Stimulated activated CD8-positive, alpha-beta memory T cell treated with anti-CD3 and anti-CD28 coated beads, Interleukin-7, amount 100 ng/mL, for 48 hours (primary cell): ENCODE measurements around the gene PRAC1.

Experiments
- DNase-seq, 2 donors: peaks; one replicate each; pipeline ENCODE4 v3.0.0-alpha.2; 2020; ENCODE audit warnings: low read depth in 1 of 2; ENCODE audit errors: extremely low read depth in 1 of 2

Gene PRAC1

DNA sequence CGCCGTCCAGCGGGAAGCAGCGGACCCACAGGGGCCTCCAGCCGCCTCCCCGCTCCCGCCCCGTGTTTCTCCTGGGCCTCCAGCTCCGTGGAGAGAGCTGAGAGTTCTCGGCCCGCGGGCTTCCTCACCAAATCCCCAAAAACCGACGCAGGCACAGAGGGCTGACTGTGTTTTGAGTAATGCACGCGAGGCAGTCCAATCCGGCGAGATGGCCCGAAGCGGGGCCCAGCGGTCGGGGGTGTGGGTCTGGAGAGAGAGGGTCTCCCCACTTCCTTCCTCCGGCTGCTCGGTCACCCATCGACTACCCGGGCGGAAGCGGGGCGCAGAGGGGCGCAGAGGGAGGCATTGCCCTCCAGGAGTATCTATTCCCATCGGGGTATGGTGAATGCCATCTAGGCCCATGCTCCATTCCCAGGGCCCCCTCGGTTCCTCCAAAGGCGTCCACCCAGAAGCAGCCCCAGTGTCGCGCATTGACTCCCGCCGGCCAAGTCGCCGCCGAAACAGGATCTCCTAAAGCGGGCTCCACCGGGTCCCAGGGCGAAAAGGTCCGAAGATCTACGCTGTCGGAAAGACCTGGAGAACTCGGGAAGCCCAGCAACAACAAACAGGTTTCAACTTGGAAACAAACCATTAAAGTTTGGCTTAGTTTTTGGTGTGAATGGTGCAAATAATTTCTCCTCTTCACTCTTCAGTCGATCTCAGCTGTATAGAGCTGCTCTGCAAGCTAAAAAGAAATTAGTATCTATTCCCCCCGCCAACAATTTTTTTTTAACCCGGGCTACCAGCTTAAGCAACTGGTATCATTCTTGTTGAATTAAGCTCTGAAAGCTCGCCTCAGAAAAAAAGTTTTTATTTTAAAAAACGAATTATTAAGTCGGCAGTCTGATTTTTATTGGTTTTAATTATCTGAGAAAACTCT lies 25.4 kb upstream of the PRAC1 start:
- DNase-seq: no peak

DNA sequence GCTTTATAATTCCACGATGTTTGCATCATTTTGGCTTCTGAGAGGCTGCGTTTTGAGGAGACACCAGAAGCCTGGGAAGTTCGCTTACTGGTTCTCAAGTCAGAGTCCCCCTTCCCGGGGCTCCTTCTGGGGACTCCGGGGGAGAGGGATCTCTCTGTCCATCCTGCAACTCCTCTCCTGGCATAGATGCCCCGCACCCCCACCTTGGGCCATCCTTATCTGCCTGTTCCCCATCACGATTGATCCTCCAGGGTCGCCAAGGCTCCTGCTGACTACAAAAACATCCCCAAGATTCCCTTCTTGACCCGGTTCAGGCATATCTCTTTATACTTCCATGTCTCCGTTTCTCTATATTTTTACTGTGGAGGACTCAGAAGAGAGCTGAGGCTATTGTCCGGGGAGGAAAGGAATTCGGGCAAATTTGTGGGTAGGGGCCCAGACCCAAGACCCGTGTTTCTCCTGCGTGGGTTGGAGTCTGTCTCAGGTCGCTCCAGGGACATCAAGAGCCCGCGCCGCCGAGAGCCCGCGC lies 24.7 kb upstream of the PRAC1 start:
- no peak for DNase-seq

DNA sequence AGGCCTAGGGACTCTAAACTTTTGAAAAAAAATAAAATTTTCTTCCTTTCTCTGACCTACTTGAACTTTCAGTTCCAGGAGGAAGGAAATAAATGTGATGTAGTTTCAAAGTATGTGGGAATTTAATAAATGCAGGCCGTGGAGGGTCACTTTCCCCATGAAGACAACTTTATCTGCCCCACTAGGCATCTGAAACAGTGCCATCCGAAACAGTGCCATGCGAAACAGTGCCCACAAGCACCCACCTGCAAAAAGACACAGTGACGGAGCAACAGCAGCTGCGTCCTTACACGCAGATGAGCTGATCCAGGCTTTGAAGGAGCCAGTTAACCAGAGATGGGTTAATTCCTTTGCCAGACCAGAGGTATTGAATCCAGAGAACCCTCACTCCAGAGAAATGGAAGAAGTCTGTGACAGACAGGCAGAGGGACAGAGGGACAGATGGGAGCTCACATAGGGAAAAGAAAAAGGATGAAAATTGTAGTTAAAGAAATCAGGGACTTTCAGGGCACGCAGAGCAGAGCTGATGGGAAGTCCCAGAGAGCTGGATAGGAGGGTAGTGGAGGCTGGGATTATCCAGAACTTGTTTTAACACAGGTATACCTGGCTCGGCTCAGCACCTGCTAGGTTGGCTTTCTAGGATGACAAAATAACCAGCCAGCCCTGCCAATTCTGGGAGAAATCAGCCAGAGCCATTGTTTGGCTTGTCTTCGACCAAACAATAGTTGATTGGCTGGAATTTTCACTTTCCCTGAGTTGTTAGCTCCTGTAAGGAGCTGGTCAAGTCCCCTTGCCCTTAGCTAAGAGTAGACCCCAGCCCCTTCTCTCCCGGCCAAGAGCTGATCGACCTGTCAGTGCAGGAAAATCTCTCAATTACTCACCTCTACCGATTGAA lies 23.3 kb upstream of the PRAC1 start:
- no peak for DNase-seq

DNA sequence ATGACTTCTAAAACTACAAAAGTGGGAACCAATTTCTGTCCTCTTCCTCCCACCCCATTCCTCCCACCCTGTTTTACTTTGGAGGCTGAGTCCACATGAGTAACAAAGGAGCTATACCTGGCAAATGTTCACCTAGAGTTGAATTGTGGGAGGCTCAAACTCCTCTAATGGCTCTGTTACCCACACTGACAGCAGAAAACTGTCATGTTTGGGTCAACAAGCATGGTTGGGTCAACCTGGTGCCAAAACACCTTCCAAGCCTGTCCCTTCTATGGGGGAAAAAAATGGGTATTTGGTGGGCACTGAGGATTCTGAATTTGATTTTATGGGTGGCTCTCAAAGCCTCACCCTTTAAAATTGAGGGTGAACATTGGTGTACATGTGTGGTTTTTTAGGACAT lies 18.2 kb upstream of the PRAC1 start:
- DNase-seq: no peak

DNA sequence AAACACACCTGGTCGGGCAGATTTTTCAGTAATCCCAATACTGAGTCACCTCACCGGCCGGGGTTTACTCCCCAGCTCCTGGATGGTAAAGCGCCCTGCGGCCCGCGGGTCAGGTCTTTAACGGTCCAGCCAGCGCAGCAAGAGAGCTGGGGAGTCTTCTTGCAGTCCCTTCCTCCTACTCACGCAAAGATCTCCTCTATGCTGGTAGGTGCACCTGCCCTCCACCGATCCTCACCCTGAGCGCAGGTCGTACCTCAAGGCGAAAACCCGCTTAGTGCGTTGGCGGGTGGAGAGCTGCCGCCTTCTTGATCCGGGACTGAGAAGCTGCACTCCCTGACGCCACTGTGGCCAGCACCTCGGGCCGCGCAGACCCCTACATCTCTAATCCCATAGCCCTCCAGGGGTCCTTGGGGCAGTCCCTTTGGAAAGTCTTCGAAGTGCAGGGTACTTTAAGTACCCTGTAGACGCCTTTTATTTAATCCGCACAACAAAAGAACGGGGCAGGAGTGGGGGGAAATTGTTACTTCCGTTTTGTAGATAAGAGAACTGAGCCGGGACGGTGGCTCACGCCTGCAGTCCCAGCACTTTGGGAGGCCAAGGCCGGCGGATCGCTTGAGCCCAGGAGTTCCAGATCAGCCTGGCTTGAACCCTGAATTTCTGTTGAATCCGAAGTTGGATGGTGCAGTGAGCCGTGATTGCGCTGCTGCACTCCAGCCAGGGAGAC lies 16.6 kb upstream of the PRAC1 start:
- DNase-seq: no peak

DNA sequence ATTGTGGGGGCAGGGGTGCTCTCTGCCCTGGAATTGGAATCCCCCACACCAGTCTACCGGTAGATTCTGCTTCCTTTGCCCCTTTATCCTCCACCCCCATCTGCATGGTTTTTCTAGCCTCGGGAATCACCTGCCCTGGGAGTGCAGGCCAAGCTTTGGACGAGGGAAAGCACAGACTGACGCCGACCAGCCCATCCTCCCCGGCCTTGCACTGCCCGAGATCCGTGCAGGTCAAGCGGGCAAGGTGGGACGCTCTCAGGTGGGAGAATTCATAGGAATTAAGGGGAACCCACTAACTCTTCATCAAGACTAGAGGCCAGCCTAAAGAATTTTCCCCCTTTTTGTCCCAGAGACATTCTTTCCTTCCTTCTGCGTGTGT lies 16.1 kb upstream of the PRAC1 start:
- no peak for DNase-seq

DNA sequence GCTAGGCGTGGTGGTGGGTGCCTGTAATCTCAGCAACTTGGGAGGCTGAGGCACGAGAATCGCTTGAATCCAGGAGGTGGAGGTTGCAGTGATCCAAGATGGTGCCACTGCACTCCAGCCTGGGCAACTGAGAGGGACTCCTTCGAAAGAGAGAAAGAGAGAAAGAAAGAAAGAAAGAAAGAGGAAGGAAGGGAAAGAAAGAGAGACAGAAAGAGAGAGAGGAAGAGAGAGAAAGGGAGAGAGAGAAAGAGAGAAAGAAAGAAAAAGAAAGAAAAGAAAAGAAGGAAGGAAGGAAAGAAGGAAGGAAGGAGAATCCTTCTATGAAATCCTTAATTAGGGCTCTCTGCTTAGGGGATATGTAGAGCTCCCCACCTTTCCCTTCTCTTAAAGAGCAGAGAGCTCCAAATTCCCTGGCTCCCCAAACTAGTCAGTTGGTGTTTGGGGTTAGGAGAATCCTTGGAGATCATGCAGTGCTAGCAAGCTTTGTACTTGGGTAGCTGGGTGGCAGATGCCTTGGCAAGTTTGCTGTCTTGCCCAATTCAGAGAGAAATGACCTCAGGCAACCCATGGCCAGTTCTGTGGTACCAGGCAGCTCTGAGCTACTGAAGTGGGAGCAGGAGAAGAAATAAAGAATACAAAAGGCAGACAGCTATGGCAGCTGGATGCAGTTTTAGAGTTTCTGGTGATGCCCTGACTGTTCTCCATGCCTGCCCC lies 15.2 kb upstream of the PRAC1 start:
- no peak for DNase-seq

DNA sequence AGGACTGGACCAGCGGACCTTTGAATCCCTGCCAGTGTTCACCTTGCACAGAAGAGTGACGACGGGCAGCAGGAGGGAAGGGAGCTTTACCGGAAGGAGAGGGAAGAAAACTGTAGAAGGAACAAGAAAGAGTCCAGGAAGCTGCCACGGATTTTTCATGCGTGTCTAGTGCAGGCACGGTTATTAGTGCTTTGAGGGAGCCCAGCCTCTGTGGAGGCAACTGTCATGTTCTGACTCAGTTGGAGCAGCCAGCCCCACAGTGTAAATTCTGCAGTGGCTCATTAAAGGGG lies 12.7 kb upstream of the PRAC1 start:
- DNase-seq: no peak

DNA sequence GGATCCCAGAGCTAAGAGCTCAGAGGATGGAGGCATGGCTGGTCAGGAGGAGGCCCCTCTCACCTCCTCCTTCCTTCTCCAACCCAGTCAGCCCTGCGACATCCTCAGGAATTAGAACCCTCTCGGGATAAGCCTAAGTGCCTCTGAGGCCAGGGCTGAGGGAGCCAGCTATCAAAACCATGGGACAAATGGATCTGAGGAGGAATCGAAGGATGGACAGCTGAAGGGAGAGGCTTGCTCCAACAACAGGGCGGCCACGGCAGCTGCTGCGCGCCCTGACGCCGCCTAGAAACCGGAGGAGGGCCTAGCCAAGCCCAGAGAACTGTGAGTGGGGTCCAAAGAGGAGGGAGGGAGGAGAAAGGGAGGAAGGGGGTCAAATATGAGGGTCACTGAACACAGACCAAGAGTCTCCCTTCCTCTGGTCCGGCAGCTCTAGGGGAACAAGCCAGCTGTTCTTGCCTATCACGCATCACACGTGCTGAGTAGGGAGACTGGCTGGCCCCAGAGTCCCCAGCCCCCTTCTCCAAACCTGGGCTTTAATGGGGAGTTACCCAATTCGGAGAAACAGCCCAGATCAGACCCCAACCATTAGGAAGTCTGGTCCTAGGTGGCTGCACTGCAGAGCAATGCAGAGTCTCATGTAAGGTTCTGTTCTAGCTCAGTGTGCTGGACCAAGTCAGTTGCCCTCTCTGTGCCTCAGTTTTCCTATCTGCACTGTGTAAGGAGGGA lies 12.2 kb upstream of the PRAC1 start:
- DNase-seq: no peak

DNA sequence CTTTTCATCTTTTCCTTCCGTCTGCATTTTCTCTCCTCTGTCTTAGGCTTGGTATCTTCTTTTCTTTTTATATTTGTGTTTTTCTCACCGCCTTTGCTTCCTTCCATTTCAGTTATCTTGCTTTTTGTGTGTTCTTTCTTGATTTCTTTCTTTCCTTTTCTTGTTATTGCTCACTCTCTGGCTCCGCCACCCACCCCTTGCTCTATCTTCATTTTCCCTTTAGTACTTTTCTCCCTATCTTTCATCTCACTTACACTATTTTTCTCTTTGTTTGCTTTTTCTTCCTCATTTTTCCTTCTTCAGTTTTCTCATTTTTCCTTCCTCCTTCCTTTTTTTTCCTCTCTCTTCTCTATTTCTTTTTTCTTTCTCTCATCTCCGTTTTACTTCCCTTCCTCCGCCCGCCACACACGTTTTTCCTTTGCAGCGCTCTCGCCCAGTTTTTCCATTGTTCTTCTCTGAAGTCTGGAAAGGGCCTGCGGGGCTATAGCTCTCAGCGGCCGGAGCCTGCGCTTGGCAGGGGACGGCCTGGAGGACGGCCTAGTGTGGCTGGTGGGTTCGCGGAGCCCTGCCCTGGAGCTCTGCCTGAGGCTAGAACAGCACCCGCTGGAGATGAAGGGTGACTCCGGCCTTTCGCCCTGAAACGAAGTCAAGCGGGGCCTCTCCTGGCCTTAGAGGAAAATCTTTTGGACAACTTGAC lies 11.5 kb upstream of the PRAC1 start:
- no peak for DNase-seq

DNA sequence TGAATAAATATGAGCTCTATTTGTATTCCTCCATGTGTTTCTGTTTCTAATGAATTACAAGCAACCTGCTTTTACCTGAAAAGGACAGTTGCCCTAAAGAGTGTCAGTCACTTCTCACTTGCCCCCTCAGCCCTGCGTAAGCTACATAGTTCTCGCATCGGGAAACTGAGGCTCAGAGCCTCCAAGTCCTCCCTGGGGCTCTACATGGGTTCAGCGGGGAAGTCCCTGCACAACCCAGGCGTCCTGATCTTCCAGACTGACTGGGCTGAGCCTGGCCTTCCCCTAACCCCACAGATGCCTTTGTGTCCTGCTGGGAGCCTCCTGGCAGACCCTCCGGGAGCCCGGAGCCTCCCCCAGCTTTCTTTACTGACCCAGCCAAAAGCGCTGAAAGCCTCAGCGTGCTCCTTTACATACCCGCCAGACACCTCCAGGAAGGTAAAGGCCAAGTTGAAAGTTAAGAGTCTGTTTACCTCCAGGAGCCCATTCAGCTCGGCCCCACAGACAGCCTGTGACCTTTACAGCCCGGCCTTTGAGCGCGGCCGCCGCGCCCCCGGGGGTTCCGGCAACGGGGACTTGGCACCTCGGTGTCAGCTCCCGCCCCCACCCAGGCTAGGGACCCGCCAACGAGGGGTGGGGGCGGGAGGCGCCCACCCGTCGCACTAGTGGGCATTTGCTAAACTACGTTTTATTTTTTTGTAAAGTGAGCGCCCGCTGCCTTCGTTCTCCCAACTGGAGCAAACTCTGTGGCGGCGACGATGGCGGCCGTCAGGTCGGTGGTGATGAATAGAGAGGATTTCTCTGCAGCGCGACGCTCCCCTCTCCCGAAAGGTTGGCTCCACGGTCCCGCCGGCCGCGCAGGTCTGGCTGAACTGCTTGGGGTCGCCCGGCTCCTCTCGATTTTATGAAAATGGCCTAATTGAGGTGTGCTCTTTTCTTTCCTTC lies 10.6 kb upstream of the PRAC1 start:
- DNase-seq: no peak

DNA sequence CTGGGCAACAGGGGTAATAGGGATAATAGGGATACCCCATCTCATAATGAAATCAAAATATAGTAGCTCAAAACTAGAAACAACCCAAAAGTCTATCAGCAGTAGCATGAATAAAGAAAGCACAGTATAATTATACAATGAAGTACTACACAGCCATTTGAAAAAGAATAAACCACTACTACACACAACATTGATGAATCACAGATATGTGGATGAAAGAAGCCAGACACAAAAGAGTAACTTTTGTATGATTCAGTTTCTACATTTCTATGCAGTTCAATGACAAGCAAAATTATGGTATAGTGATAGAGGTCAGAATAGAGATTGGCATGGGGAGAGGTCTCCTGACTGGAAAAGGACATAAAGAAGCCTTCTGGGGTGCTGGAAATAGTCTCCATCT lies 9.0 kb upstream of the PRAC1 start:
- DNase-seq: no peak

DNA sequence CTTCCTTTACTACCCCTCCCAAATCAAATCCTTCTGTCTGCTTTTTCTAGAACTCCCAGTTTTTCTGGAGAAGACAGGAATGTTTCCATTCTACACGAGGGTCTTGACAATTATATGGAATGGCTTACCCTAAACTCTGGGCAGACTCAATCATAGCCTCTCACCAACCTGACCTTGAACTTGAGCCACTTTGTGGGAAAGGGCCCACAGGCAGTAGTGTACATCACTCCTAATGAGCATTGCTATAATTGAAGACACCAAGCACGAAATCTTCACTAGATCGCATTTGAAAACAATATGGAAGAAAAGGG lies 7.9 kb upstream of the PRAC1 start:
- DNase-seq: no peak

DNA sequence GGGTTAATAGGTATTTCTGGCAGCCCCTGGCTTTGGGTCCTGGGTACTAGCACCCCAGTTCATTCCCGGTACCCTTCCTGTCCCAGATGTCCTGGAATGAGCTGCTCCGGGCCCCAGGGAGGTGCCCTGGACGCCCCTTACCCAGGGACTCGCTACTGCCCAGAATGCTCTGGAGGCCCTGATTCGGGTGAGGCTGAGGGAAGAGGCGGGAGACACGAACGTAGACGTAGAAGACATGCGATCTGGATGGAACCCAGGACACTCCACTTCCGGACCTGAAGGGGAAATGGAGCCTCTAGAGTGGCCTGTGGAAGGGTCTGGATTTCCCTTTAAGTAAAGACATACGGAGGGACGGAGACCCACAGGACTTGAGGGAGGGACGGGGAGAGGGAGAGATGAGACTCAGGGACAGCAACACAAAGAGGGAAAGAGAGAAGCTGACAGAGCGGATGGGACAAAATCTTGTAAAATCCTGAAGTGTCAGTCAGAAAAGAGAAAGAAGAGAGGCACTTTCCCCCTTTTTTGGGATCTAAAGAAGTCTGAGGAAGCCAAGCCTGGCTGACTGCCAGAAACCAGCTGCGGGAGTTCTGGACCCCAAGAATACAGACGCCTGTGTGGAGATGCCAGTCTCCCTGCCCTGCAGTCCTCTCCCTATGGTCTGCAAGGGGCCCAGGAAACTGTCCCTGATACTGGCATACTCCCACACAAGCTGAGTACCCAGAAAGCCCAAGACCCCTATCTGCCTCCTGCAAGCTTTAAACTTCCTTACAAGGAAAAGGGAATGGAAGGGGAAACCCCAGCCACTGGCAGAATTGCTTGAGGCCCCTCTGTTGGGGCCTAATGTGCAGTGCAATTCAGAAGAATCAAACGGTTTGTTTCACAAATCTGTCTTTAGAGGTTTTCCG lies 7.3 kb upstream of the PRAC1 start:
- DNase-seq: no peak

DNA sequence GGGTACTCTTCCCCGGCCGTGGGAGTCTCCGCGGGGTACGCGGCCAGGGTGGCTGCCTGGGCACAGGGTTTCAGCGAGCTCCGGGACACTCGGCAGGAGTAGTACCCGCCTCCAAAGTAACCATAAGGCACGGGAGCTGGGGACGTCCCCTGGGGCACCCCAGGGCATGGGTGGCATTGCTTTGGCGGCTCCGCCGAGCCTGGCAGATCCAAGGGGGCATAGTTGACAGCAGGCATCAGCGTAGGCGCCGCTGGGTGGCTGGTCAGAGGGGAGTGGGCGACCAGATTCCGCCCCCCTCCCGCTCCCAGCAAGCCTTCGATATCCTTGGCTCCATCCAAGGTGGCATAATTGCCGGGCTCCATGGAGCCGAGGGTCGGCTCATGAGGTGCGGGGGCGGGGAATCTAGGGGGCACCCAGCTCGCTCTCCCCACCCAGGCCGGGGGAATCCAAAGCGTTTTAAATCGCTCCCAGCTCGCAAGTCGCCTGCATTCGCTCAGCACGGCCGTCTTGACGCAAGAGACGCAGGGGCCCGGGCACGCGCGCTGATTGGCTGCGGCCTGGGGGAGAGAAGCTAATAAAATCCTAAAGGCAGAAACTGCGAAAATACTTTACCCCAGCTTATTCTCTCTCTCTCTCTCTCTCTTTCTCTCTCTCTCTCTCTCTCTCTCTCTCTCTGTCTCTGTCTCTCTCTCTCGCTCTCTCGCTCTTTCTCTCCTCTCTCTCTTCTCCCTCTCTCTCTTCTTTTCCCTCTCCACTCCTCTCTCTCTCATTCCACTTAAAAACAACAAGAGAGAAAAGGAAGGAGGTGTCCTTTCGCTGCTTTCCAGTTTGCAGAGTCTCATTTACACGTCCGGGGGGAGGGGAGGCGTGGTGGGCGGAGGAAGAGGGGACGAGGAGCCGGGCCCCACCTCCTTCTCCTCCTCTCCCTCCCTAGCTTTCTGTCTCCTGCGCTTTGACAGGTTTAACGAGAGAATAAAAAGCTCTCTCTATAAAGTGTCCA lies 6.2 kb upstream of the PRAC1 start, which contains the start of gene HOXB13:
Gene HOXB13, minus strand, starts transcription at position 519 of the 1,000 bp plus-strand sequence. Its CDS starts 157 bp downstream, at position 362.
- DNase-seq: no peak
